Gastrocnemius medialis (tissue), 4 donors: ENCODE results near the gene HES4. TPM values are rescaled to one million over a fixed set of nuclear protein-coding genes. Genes with fewer than 3 reads are reported as not detected.
"Not testable (repeated sequence)": the region's sequence is repeated elsewhere in the genome, so short reads cannot be mapped to it uniquely, and the experiment has no call there.

Experiments
- ATAC-seq, 2 donors: fragments of 150-250 bp; one replicate each; pipeline ENCODE4 v1.9.1; 2016
- DNase-seq, 2 donors: peaks; one replicate each; pipeline ENCODE4 v3.0.0-alpha.2; 2019
- H3K27ac ChIP-seq, 4 donors: fragments of 200-600 bp; sonication (generic); 1 replicate in 1 of 4; 2 replicates in 3 of 4; pipeline ENCODE4 v1.5.1; 2016 to 2018; ENCODE audit warnings: mild to moderate bottlenecking in 2 of 4, moderate library complexity in 1 of 4
- H3K27me3 ChIP-seq, 3 donors: fragments of 200-600 bp; sonication (generic) in 2 of 3; 1 replicate in 1 of 3; 2 replicates in 2 of 3; pipeline versions ENCODE4 v1.5.1 to v1.6.0; 2016 to 2019; ENCODE audit warnings: mild to moderate bottlenecking in 1 of 3, moderate library complexity in 1 of 3
- H3K36me3 ChIP-seq, 2 donors: fragments of 200-600 bp; sonication (generic) in 1 of 2; one replicate each; pipeline ENCODE4 v1.5.1; 2017 to 2018
- H3K4me1 ChIP-seq, 2 donors: fragments of 200-600 bp; sonication (generic) in 1 of 2; one replicate each; pipeline ENCODE4 v1.5.1; 2016 to 2017; ENCODE audit warnings: mild to moderate bottlenecking in 2 of 2
- H3K4me3 ChIP-seq, 4 donors: fragments of 200-600 bp; sonication (generic) in 3 of 4; 1 replicate in 1 of 4; 2 replicates in 3 of 4; pipeline ENCODE4 v1.5.1; 2016 to 2019; ENCODE audit warnings: mild to moderate bottlenecking in 2 of 4
- H3K9me3 ChIP-seq, 3 donors: fragments of 200-600 bp; sonication (generic) in 2 of 3; 1 replicate in 1 of 3; 2 replicates in 2 of 3; pipeline ENCODE4 v1.5.1; 2016 to 2019
- CTCF ChIP-seq, 5 experiments: fragments of 450-650 bp in 3 of 5; fragments of 200-600 bp in 2 of 5; sonication (generic) in 2 of 5; IDR thresholded peaks in 4 of 5; conservative IDR thresholded peaks in 1 of 5; 1 replicate in 4 of 5; 2 replicates in 1 of 5; pipeline ENCODE4 v1.5.1; 2016 to 2019; ENCODE audit warnings: antibody characterized with exemption in 5 of 5, mild to moderate bottlenecking in 3 of 5, moderate library complexity in 3 of 5
- POLR2A ChIP-seq, 2 donors: fragments of 450-650 bp; IDR thresholded peaks; one replicate each; pipeline ENCODE4 v1.6.1; 2017; ENCODE audit warnings: antibody characterized with exemption in 2 of 2, mild to moderate bottlenecking in 2 of 2, moderate library complexity in 2 of 2
- in situ Hi-C, 4 donors: fragments of 200-750 bp; cut with MboI; loops; one replicate each; pipeline versions ENCODE4 v1.15.0 to v1.8.0; 2017; ENCODE audit warnings: low sequenced_read_pairs in 4 of 4
- intact Hi-C: fragments of 100-400 bp; cut with DNase I; formaldehyde crosslinking; loops from one replicate; pipeline ENCODE4 v1.15.1; 2023; ENCODE audit warnings: low total_unique reads
- total RNA-seq, 4 donors: library from RNA; depleted of rRNA; stranded (reverse); fragments of >200 nt; gene quantifications; one replicate each; pipeline versions ENCODE4 v1.1.0 to v1.2.3, GENCODE V29; 2016

HES4 gene
- total RNA-seq, 4 donors from 2014 or later: 6.4 to 17.4 (median 9.5) TPM

- no peak for ATAC-seq
Observed at GRCh38 chr1:1020415-1021009, 20.6 kb upstream of the HES4 start.

GRCh38 chr1:1020000-1020404 lies 20.1 kb upstream of the HES4 start, which contains the start of gene AGRN:
Gene AGRN, plus strand, starts transcription at chr1:1020120. Its CDS starts 53 bp downstream, at chr1:1020173.
- Histone ChIP-seq H3K36me3 (no peaks in the 10 kb centered on the region), H3K4me3 (peak within 1 kb of the TSS; percentile 60 to 77 (median 68)), H3K27ac (peak within 1 kb of the TSS; percentile 73 to 90 (median 87)), H3K4me1 (peaks cover 3 to 9% of the 10 kb centered on the region in 2 donors), H3K9me3 (no peaks in the 10 kb centered on the region), H3K27me3 (peaks cover 6 to 10% (median 10%) of the 10 kb centered on the region in 3 donors)
- intact Hi-C loops: loop anchor here (2.0 kb wide), 1 partner anchor 19 kb away; the partner anchor contains the start of gene HES4
- in situ Hi-C loops: no loop called here
- TF ChIP-seq POLR2A (IDR thresholded peaks at IDR 0.05) (no peak), CTCF (IDR thresholded peaks at IDR 0.05 in 4 of 5, conservative IDR thresholded peaks at IDR 0.05 in 1 of 5) (no peak)
- no peak for DNase-seq
- ATAC-seq: peak; percentile 59 to 64

More at GRCh38 chr1:1020415-1021009, 20.6 kb upstream of the HES4 start:
- Histone ChIP-seq H3K4me1 (peaks cover 3 to 9% of the 10 kb centered on the region in 2 donors), H3K27ac (peak overlapping the region in 2 of 4 donors; percentile 85 to 90), H3K36me3 (no peaks in the 10 kb centered on the region), H3K4me3 (peak overlapping the region; percentile 60 to 77 (median 68)), H3K27me3 (peaks cover 6 to 10% (median 10%) of the 10 kb centered on the region in 3 donors), H3K9me3 (no peaks in the 10 kb centered on the region)
- intact Hi-C loops (no loop called here), in situ Hi-C loops (no loop called here)
- TF ChIP-seq CTCF (IDR thresholded peaks at IDR 0.05 in 4 of 5, conservative IDR thresholded peaks at IDR 0.05 in 1 of 5) (no peak), POLR2A (IDR thresholded peaks at IDR 0.05) (no peak)
- no peak for DNase-seq

DNA sequence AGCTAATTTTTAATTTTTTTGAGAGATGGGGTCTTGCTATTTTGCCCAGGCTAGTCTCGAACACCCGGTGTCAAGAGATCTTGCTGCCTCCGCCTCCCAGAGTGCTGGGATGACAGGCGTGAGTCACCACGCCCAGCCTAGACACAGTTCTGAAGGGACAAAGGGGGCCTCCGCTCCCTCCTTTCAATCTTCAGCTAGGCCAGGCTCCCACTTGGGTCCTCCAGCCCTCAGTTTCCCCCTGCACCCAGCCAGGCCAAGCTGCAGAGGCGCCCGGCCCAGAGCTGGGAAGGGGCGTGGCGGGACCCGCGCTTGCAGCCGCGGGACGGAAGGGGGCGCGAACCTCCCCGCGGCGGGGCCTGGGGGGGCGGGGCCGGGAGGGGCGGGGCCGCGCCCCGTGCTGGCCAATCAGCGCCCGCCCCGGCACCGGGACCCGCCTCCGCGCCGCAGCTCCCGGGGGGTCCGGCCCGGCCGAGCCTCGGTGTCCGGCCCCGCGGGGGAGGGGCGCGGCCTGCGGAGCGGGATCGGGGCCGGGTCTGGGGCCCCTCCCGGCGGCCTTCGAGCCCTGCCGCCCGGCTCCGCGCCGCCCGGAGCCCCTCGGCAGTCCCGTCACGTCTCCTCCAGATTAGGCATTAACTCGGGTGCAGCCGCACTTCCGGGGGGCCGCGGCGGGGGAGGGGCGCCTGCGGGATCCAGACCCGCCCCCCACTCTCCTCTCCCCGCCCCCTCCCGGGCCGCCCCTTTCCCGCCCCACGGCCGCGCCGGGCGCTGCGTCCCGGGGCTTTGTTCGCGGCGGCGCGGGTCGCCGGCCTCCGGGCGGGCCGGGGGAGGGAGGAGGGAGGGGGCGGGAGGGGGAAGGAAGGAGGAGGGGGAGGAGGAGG lies 19.5 kb upstream of the HES4 start:
- H3K27ac ChIP-seq: peak overlapping the region; percentile 73 to 90 (median 87)
- H3K9me3 ChIP-seq: no peaks in the 10 kb centered on the region
- peak; percentile 89 to 91 for ATAC-seq
- no peaks in the 10 kb centered on the region for H3K36me3 ChIP-seq
- H3K4me3 ChIP-seq: peak overlapping the region; percentile 51 to 77 (median 63)
- peak; percentile 68 to 77 for DNase-seq
- in situ Hi-C loops: no loop called here
- H3K4me1 ChIP-seq: peaks cover 3 to 9% of the 10 kb centered on the region in 2 donors
- peaks cover 6 to 10% (median 10%) of the 10 kb centered on the region in 3 donors for H3K27me3 ChIP-seq
- TF ChIP-seq CTCF (IDR thresholded peaks at IDR 0.05 in 4 of 5, conservative IDR thresholded peaks at IDR 0.05 in 1 of 5) (peak; percentile 13 to 83 (median 53)), POLR2A (IDR thresholded peaks at IDR 0.05) (peak; percentile 8 to 37)
- intact Hi-C loops: loop anchor here (2.0 kb wide), 1 partner anchor 19 kb away; the partner anchor contains the start of gene HES4

DNA sequence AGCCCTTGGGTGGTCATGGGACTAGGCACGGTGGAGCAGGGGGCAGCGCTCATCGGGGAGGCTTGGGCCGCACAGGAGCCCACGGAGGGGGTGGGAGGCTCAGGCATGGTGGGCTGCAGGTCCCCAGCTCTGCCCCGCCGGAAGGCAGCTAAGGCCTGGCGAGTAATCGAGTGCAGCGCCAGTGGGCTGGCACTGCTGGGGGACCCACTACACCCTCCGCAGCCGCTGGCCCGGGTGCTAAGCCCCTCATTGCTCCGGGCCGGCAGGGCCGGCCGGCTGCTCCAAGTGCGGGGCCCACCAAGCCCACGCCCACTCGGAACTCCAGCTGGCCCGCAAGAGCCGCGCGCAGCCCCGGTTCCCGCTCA lies 18.4 kb upstream of the HES4 start:
- ATAC-seq, H3K27ac ChIP-seq, H3K4me3 ChIP-seq, H3K9me3 ChIP-seq, H3K36me3 ChIP-seq, DNase-seq, in situ Hi-C loops: not testable (repeated sequence)
- Histone ChIP-seq H3K27me3 (peaks cover 6 to 10% (median 10%) of the 10 kb centered on the region in 3 donors), H3K4me1 (peaks cover 3 to 15% of the 10 kb centered on the region in 2 donors)
- intact Hi-C loops: loop anchor here (2.0 kb wide), 1 partner anchor 18 kb away; the partner anchor contains the start of gene HES4

- peaks cover 3 to 18% of the 10 kb centered on the region in 2 donors for H3K4me1 ChIP-seq
- in situ Hi-C loops: not testable (repeated sequence)
Observed at GRCh38 chr1:1017397-1018320, 17.8 kb upstream of the HES4 start.

More at GRCh38 chr1:1017397-1018320, 17.8 kb upstream of the HES4 start:
- DNase-seq, ATAC-seq, H3K4me3 ChIP-seq, H3K27ac ChIP-seq, H3K9me3 ChIP-seq, H3K36me3 ChIP-seq: not testable (repeated sequence)
- intact Hi-C loops: loop anchor here (2.0 kb wide), 1 partner anchor 17 kb away; the partner anchor contains the start of gene HES4
- peaks cover 6 to 10% (median 10%) of the 10 kb centered on the region in 3 donors for H3K27me3 ChIP-seq
